GM10266 (cell line): ENCODE measurements around the gene SNTG2.

ENCODE experiments used
- DNase-seq: peaks from one replicate; pipeline ENCODE4 v3.0.0; 2012; ENCODE audit errors: extremely low spot score
- TF ChIP-seq, protein P1 (sequence below): IDR thresholded peaks from 2 replicates; pipeline ENCODE4 v1.5.1; 2012; ENCODE audit warnings: mild to moderate bottlenecking, low read depth; ENCODE audit not compliant: control insufficient read depth, insufficient read depth; ENCODE audit errors: missing control alignments

SNTG2 gene

DNA sequence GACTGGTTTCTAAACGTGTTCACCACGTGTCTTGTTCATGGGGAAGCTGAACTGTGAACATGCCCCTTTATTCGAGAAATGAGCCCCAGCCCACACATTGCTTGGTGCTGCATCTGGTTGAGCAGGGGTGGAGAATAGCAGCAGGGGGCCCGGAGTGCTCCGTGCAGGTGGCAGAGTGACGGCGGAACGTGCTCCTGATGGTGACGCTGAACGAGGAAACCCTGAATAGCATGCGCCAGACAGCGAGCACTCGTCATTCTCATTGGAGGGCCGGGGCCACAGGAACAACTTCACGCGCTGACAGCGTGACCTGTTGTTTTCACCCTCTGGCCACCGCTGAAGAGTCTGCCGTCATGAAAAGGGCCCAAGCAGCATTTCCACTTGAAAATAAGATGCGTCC, 336.8 kb downstream of the SNTG2 start:
- no peak for DNase-seq
- TF ChIP-seq, protein P1, sequence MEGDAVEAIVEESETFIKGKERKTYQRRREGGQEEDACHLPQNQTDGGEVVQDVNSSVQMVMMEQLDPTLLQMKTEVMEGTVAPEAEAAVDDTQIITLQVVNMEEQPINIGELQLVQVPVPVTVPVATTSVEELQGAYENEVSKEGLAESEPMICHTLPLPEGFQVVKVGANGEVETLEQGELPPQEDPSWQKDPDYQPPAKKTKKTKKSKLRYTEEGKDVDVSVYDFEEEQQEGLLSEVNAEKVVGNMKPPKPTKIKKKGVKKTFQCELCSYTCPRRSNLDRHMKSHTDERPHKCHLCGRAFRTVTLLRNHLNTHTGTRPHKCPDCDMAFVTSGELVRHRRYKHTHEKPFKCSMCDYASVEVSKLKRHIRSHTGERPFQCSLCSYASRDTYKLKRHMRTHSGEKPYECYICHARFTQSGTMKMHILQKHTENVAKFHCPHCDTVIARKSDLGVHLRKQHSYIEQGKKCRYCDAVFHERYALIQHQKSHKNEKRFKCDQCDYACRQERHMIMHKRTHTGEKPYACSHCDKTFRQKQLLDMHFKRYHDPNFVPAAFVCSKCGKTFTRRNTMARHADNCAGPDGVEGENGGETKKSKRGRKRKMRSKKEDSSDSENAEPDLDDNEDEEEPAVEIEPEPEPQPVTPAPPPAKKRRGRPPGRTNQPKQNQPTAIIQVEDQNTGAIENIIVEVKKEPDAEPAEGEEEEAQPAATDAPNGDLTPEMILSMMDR, result no peak

DNA sequence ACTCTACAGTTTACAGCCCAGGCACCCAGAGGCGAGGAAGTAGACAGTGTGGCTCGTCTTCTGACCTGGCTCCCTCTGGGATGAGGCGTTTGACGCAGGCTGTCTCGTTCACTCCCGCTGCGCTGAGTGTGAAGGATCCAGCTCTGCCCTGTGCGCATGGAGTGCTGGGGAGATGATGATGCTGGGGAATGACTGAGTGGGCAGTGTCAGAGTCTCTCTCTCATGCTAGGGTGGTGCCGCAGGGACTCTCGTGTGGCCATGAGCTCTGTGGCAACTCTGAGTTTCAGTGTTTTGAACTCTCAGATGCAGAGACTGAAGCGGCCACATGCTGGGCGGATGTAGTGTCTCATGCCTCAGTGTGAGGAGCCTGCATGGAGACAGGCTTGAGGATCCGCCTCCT, 344.3 kb downstream of the SNTG2 start:
- TF ChIP-seq, protein P1, result no peak
- no peak for DNase-seq

DNA sequence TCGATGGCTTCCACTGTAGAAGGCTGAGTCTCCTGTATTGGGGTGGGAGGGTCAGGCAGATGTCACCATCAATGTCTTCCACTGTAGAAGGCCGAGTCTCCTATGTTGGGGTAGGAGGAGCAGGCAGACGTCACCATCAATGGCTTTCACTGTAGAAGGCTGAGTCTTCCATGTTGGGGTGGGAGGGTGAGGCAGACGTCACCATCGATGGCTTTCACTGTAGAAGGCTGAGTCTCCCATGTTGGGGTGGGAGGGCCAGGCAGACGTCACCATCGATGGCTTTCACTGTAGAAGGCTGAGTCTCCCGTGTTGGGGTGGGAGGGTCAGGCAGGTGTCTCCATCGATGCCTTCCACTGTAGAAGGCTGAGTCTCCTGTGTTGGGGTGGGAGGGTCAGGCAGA, 345.1 kb downstream of the SNTG2 start:
- TF ChIP-seq, protein P1, result no peak
- DNase-seq, result no peak

DNA sequence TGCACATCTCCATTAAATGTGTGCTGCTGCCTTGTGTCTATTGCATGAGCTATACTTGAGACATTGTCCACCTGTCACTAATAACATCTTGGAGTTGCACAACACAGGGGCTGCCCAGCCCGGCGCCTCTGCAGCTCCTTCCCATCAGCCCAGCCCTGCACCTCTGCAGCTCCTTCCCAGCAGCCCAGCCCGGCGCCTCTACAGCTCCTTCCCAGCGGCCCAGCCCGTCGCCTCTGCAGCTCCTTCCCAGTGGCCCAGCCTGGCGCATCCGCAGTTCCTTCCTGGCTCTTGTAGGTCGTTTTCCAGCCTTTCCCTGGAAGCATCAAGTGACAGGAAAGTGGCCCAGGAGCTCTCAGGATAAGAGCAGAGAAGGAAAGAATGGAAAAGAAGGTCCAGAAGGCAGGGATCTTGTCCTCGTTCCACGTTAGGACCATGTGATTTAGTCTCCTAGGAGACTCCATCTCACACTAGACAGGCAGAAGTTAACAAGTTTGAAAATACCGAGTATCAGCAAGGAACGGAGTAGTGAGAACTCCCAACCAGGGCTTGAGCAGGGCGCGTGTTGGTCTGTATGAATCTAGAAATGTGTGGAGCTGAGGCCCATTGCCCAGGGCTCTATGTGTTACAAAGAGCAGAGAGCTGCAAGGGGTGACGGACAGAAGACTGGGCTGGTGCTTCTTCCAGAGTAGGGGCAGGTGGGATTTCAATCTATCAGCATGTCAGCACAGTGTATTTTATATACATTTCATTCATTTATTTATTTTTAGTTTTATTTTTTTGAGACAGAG, 346.9 kb downstream of the SNTG2 start:
- TF ChIP-seq, protein P1, result no peak

DNA sequence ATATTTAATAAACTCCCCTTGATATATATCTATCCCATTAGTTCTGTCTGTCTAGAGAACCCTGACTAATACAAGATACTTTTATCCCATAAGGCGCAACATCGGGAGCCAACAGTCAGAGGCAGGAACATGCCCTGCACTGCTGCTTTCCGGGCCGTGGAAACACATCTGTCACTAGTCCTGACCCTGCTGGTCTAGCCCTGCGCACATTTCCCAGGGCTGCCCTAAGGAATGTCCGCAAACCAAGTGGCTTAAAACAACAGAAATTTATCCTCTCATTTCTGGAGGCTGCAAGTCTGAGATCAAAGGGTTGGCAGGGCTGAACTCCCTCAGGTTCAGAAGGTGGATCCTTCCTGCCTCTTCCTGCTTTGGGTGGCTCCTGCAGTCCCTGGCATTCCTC, 348.4 kb downstream of the SNTG2 start:
- no peak for DNase-seq
- TF ChIP-seq, protein P1, result no peak

More for the DNA sequence above, 346.9 kb downstream of the SNTG2 start:
- DNase-seq, result no peak

DNA sequence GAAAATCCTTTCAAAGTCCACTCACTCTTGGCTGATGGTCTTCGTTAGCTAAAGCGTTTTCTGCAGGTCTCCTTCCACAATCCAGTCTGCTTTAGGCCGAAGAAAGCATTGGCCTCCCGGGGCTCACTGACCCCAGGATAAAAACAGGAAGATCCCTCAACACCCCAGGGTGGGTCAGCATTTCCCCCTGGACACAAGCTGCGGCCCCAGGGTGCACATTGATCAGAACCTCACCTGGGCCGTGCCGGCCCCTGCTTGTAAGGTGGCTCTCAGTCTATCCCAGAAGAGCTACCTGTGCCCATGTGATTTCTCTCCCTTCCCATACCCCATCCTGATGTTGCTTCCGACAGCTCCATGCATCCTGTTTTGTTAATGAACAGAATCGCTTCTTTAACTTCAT, 349.6 kb downstream of the SNTG2 start:
- no peak for DNase-seq
- TF ChIP-seq, protein P1, result no peak

DNA sequence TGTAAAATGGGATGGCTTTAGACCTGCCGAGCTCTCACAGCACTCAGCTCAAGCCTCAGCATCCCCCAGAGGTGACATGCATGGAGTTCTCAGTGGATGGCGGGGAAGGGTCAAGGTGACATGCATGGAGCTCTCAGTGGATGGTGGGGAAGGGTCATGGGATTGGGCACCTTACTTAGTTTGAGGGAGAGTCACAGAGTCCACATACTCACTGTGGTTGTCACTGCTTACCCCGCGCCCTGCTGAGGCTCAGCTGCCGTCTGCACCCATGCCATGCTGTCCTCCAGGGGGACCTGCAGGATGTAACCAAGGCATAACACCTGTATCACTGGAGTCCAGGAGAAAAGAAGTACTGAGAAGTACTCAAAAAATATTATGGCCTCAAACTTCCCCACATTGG, 350.4 kb downstream of the SNTG2 start:
- DNase-seq, result no peak
- TF ChIP-seq, protein P1, result no peak
